Liver (tissue), 9 donors: ENCODE results near the gene NCK1. TPM values are rescaled to one million over a fixed set of nuclear protein-coding genes. Genes with fewer than 3 reads are reported as not detected.

ENCODE experiments used
- DNase-seq: peaks from one replicate; pipeline ENCODE4 v3.0.0-alpha.2; 2017; ENCODE audit warnings: low spot score
- H3K27ac ChIP-seq, 2 donors: one replicate each; pipeline ENCODE4 v1.7.0; 2013; ENCODE audit warnings: inconsistent platforms in 2 of 2, low read length in 2 of 2, control low read depth in 1 of 2, low read depth in 1 of 2, mild to moderate bottlenecking in 1 of 2
- H3K27me3 ChIP-seq, 4 donors: one replicate each; pipeline versions ENCODE4 v1.6.1 to v1.7.0; 2013; ENCODE audit warnings: low read length in 3 of 4, inconsistent platforms in 1 of 4, mild to moderate bottlenecking in 1 of 4, moderate library complexity in 1 of 4; ENCODE audit not compliant: control insufficient read depth in 4 of 4, insufficient read depth in 4 of 4
- H3K36me3 ChIP-seq, 4 donors: one replicate each; pipeline versions ENCODE4 v1.6.1 to v1.7.0; 2013; ENCODE audit warnings: low read length in 3 of 4, mild to moderate bottlenecking in 3 of 4, low read depth in 1 of 4, moderate library complexity in 1 of 4; ENCODE audit not compliant: control insufficient read depth in 4 of 4, insufficient read depth in 3 of 4
- H3K4me1 ChIP-seq, 4 donors: one replicate each; pipeline versions ENCODE4 v1.6.1 to v1.7.0; 2013; ENCODE audit warnings: low read length in 3 of 4, mild to moderate bottlenecking in 3 of 4, moderate library complexity in 1 of 4; ENCODE audit not compliant: control insufficient read depth in 4 of 4, insufficient read depth in 4 of 4
- H3K4me3 ChIP-seq, 3 donors: one replicate each; pipeline versions ENCODE4 v1.6.1 to v1.7.0; 2013; ENCODE audit warnings: low read length in 3 of 3, control low read depth in 1 of 3, low read depth in 1 of 3, mild to moderate bottlenecking in 1 of 3
- H3K9ac ChIP-seq, 2 donors: one replicate each; pipeline ENCODE4 v1.7.0; 2013; ENCODE audit warnings: low read length in 2 of 2, mild to moderate bottlenecking in 2 of 2, moderate library complexity in 2 of 2, control low read depth in 1 of 2, low read depth in 1 of 2
- H3K9me3 ChIP-seq, 4 donors: one replicate each; pipeline versions ENCODE4 v1.6.1 to v1.7.0; 2013; ENCODE audit warnings: low read length in 3 of 4; ENCODE audit not compliant: control insufficient read depth in 4 of 4
- EGR1 ChIP-seq, 2 donors: IDR thresholded peaks; 2 replicates each; pipeline ENCODE4 v1.6.1; 2016 to 2018; ENCODE audit warnings: antibody characterized with exemption in 2 of 2, low read depth in 2 of 2
- FOXA1 ChIP-seq: IDR thresholded peaks from 2 replicates; pipeline ENCODE4 v1.6.1; 2016; ENCODE audit warnings: antibody characterized with exemption
- FOXA2 ChIP-seq: IDR thresholded peaks from 2 replicates; pipeline ENCODE4 v1.6.1; 2016; ENCODE audit warnings: antibody characterized with exemption
- GABPA ChIP-seq, 2 donors: IDR thresholded peaks in 1 of 2; conservative IDR thresholded peaks in 1 of 2; 2 replicates each; pipeline ENCODE4 v1.6.1; 2016; ENCODE audit warnings: antibody characterized with exemption in 2 of 2, mild to moderate bottlenecking in 1 of 2, moderate library complexity in 1 of 2
- HNF4A ChIP-seq, 2 donors: conservative IDR thresholded peaks; 2 replicates each; pipeline ENCODE4 v1.6.1; 2016; ENCODE audit warnings: antibody characterized with exemption in 2 of 2, mild to moderate bottlenecking in 2 of 2
- HNF4G ChIP-seq: IDR thresholded peaks from 2 replicates; pipeline ENCODE4 v1.6.1; 2016; ENCODE audit warnings: antibody characterized with exemption
- JUND ChIP-seq, 2 donors: IDR thresholded peaks; 2 replicates each; pipeline ENCODE4 v1.6.1; 2016; ENCODE audit warnings: antibody characterized with exemption in 2 of 2
- NR2F2 ChIP-seq: IDR thresholded peaks from 2 replicates; pipeline ENCODE4 v1.6.1; 2016; ENCODE audit warnings: antibody characterized with exemption
- RAD21 ChIP-seq, 2 donors: IDR thresholded peaks; 2 replicates each; pipeline ENCODE4 v1.6.1; 2016; ENCODE audit warnings: antibody characterized with exemption in 2 of 2, mild to moderate bottlenecking in 2 of 2
- REST ChIP-seq: IDR thresholded peaks from 2 replicates; pipeline ENCODE4 v1.6.1; 2016; ENCODE audit warnings: antibody characterized with exemption, mild to moderate bottlenecking
- RXRA ChIP-seq, 2 donors: IDR thresholded peaks; 2 replicates each; pipeline ENCODE4 v1.6.1; 2017 to 2018; ENCODE audit warnings: antibody characterized with exemption in 2 of 2, mild to moderate bottlenecking in 1 of 2
- SP1 ChIP-seq: IDR thresholded peaks from 2 replicates; pipeline ENCODE4 v1.6.1; 2018; ENCODE audit warnings: antibody characterized with exemption, mild to moderate bottlenecking
- TAF1 ChIP-seq: conservative IDR thresholded peaks from 2 replicates; pipeline ENCODE4 v1.6.1; 2016; ENCODE audit warnings: antibody characterized with exemption, mild to moderate bottlenecking
- YY1 ChIP-seq: IDR thresholded peaks from 2 replicates; pipeline ENCODE4 v1.6.1; 2016; ENCODE audit warnings: antibody characterized with exemption, mild to moderate bottlenecking
- ZBTB33 ChIP-seq: IDR thresholded peaks from 2 replicates; pipeline ENCODE4 v1.6.1; 2016; ENCODE audit warnings: antibody characterized with exemption
- WGBS: extraction: QIAGEN DNeasy Blood & Tissue Kit; methylation state at CpG from one replicate; pipeline ENCODE4 v1.1.7; 2013; 5-methylcytosine and 5-hydroxymethylcytosine counted together
- polyA plus RNA-seq, 2 donors: library from polyadenylated mRNA; stranded (reverse) in 1 of 2; unstranded in 1 of 2; fragments of 200-250 nt in 1 of 2; fragments of >200 nt in 1 of 2; fragmentation: Nextera tagmentation in 1 of 2; extraction: Ambion mirVana in 1 of 2; gene quantifications; one replicate each; pipeline versions ENCODE4 v1.2.1 to v1.2.3, GENCODE V29; 2013 to 2015
- total RNA-seq, 2 donors: library from RNA; depleted of rRNA; stranded (reverse); fragments of >200 nt; gene quantifications; one replicate each; pipeline ENCODE4 v1.2.3, GENCODE V29; 2014
- TF ChIP-seq, protein P1 (sequence below): IDR thresholded peaks from 2 replicates; pipeline ENCODE4 v1.6.1; 2016; ENCODE audit warnings: antibody characterized with exemption
- TF ChIP-seq, protein P2 (sequence below): fragments of 150-350 bp; IDR thresholded peaks from 2 replicates; pipeline ENCODE4 v1.5.1; 2017; ENCODE audit warnings: improper control_type of control experiment, low read depth, low read length; ENCODE audit not compliant: missing input control
- TF ChIP-seq, protein P3 (sequence below): IDR thresholded peaks from 2 replicates; pipeline ENCODE4 v1.6.1; 2016; ENCODE audit warnings: antibody characterized with exemption
- donor health status: healthy.
- donor health status: healthy.
- donor health status: healthy.
- donor health status: healthy.
- donor health status: healthy.

The NCK1 gene
- total and polyA plus RNA-seq, 4 donors = 13.7 to 35.8 (median 19.4) TPM

- TF ChIP-seq REST = no peak
- no peak for TF ChIP-seq YY1
- no peak for TF ChIP-seq FOXA1
- TF ChIP-seq, protein P1, sequence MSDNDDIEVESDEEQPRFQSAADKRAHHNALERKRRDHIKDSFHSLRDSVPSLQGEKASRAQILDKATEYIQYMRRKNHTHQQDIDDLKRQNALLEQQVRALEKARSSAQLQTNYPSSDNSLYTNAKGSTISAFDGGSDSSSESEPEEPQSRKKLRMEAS = no peak
These were observed 1.5 kb upstream of the NCK1 start (continued) for GRCh38 chr3:136860541-136860940.

DNA sequence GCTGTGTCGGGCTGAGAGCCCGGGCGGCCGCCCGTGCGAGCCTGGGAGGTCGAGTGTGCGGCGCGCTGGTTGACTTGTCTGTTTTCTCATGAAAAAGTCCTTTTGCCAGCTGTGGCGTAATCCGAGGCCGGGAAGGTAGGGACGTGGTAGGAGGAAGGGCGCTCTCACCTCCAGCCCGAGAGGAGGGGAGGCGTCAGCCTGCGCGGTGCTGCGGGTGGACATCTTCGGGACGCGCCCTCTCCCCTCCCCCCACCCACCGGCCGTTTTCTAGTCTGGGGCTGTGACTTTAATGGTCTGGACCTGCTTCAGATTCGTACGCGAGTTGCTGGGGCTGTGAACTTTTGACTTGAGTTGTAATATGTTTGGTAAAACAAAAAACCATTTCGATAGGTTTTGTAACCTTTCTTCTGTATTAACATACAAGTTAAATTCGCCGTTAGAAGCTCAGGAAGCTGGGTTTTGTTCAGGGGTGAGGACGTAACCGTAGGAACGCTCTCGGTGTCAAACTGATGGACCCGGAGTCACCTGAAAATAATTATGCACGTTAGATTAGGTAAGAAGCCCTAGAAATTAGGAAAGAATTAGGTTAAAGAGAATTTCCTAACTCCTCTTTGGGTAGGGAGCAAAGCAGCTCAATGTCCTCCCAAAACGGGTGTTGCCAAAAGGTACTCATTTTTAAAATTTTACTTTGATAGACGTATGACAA lies 762 bp downstream of the NCK1 start:
- TF ChIP-seq GABPA (IDR thresholded peaks at IDR 0.05 in 1 of 2, conservative IDR thresholded peaks at IDR 0.05 in 1 of 2) (no peak), FOXA1 (no peak), HNF4G (no peak), RAD21 (IDR thresholded peaks at IDR 0.05) (peak in 1 of 2 donors; percentile 5), REST (peak; percentile 63), HNF4A (conservative IDR thresholded peaks at IDR 0.05) (no peak), YY1 (peak; percentile 24), NR2F2 (no peak), TAF1 (peak; percentile 40), FOXA2 (no peak), EGR1 (IDR thresholded peaks at IDR 0.05; ENCODE audit: low read depth in 2 of 2) (no peak), ZBTB33 (no peak), JUND (IDR thresholded peaks at IDR 0.05) (no peak), RXRA (IDR thresholded peaks at IDR 0.05) (peak in 1 of 2 donors; percentile 63), SP1 (no peak)
- TF ChIP-seq, protein P1 = no peak
- TF ChIP-seq, protein P2, sequence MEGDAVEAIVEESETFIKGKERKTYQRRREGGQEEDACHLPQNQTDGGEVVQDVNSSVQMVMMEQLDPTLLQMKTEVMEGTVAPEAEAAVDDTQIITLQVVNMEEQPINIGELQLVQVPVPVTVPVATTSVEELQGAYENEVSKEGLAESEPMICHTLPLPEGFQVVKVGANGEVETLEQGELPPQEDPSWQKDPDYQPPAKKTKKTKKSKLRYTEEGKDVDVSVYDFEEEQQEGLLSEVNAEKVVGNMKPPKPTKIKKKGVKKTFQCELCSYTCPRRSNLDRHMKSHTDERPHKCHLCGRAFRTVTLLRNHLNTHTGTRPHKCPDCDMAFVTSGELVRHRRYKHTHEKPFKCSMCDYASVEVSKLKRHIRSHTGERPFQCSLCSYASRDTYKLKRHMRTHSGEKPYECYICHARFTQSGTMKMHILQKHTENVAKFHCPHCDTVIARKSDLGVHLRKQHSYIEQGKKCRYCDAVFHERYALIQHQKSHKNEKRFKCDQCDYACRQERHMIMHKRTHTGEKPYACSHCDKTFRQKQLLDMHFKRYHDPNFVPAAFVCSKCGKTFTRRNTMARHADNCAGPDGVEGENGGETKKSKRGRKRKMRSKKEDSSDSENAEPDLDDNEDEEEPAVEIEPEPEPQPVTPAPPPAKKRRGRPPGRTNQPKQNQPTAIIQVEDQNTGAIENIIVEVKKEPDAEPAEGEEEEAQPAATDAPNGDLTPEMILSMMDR = no peak
- TF ChIP-seq, protein P3, sequence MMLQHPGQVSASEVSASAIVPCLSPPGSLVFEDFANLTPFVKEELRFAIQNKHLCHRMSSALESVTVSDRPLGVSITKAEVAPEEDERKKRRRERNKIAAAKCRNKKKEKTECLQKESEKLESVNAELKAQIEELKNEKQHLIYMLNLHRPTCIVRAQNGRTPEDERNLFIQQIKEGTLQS = no peak
- no peaks in the 10 kb centered on the region for H3K27me3 ChIP-seq
- no peaks in the 10 kb centered on the region for H3K36me3 ChIP-seq
- peak overlapping the region; percentile 57 to 79 (median 59) for H3K4me3 ChIP-seq
- H3K27ac ChIP-seq = peak overlapping the region; percentile 96 to 97
- peak; percentile 74 for DNase-seq
- WGBS = under 1% methylated on average over 39 of the region's 39 CpGs
- H3K9me3 ChIP-seq = no peaks in the 10 kb centered on the region
- peaks cover 2 to 29% (median 19%) of the 10 kb centered on the region in 4 donors for H3K4me1 ChIP-seq
- H3K9ac ChIP-seq = peak overlapping the region; percentile 86 to 91
